ENCODE data around the gene VWA5B2.

VWA5B2 gene

DNA sequence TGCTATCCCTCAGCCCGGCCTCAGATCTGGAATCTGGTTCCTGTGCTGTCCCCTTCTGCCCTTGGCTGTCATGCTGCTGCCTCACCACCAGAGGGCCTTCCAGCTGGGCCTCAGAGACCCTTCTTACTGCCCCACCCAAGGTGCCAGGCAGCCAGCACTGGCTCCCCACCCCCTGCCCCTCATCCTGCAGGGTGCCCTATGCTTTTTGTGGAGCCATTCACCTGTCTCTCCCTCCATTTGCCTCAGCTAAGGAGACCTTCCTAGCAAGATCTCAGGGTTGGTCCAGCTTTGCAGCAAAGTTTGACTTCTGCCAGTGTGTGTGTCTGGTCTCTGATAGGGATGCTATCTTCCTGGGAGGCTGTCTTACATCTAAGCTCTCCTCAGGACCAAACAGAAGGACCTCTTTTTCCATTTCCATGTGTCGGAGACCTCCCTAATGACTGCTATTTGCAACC is 1.9 kb upstream of the VWA5B2 start:
- no peak for DNase-seq (ENCODE audit: low read depth)

- no peak for DNase-seq (ENCODE audit: low read depth)
Observed at GRCh38 chr3:184228376-184229137, 828 bp upstream of the VWA5B2 start.

DNA sequence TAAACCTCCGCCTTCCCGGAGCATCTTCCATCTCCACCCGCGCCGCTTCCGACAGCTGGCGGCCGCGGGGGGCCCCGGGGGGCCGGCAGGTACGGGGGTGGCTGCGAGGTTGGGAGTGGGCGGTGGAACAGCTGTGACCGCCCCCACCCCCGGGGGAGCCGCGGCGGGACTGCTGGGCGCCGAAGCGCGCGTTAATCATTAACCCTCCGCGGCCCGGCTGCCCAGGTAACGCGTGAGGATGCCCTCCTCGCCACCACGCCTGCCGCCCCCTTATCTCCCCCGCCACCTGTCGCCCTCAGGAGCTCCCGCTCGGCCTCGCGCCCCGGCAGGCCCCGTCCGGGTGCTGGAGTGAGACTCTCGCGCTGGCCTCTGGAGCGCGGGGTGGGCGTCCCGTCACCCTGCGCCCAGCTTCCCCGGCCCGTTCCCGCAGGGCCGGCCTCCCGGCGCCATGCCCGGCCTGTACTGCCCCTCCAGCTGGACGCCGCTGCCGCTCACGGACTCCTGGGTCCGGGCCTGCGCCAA is 757 bp downstream of the VWA5B2 start:
- DNase-seq (ENCODE audit: low read depth): no peak

DNA sequence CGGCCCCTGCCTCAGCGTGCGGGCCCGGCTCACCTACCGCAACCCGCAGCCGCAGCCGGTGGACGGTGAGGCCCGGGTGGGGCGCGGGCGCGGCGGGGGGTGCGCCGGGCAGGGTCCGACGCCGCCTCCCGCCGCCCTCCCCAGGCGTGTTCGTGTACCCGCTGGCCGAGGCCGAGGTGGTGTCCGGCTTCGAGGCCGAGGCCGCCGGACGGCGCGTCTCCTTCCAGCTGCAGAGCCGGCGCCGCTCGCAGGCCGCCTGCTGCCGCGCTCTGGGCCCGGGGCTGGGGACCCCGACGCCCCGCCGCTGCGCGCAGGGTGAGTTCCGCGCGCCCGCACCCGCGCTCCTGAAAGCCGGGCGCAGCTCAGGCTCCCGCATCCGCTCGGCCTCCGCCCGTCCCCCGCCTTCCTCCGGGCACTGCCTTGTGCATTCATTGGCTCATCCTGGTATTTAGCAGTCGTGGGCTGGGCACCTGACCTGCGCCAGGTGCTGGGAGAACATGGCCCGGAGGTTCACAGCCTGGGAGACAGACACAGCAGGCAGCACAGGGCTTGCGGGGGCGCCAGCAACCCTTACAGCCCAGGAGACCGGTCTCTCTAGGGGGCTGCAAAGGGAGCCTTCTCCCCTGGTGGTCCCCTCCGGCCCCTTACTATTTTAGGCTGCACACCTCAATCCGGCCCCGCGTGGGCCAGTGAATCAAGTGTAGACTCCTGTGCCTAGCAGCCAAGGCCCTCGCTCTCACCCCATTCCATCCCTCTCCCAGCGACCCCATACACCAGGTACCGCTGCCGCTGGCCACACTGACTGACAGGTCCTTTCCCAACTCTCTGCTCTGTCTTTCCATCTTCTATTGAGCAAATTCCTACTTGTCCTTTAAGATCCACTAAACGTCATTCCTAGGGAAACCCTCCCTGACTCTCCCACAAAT is 1.5 kb downstream of the VWA5B2 start:
- no peak for DNase-seq (ENCODE audit: low read depth)

GRCh38 chr3:184231671-184232070 is 2.3 kb downstream of the VWA5B2 start:
- DNase-seq (ENCODE audit: low read depth): no peak

- no peak for DNase-seq (ENCODE audit: low read depth)
Observed at GRCh38 chr3:184233127-184233843, 3.9 kb downstream of the VWA5B2 start.

DNA sequence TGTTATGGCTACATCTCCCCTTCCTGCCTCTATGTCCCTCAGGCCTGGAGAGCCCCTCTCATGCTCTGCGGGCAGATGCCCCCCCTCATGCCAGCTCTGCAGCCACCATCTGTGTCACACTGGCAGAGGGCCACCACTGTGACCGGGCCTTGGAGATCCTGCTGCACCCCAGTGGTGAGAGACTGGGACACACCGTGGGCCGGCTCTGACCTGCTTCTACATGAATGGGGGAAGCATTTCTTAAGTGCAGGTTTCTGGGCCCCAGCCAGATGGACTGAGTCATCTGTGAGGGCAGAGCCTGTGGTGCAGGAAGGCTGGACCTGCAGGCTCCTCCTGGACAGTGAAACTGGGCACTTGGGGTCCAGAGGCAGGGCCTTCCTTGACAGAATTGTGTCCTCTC is 4.8 kb downstream of the VWA5B2 start:
- peak; percentile 52 for DNase-seq (ENCODE audit: low read depth)

GRCh38 chr3:184234671-184235380 is 5.4 kb downstream of the VWA5B2 start:
- no peak for DNase-seq (ENCODE audit: low read depth)

- DNase-seq (ENCODE audit: low read depth): no peak
Observed at GRCh38 chr3:184235381-184236032, 6.1 kb downstream of the VWA5B2 start.

- DNase-seq (ENCODE audit: low read depth): no peak
Observed at GRCh38 chr3:184236033-184236410, 6.6 kb downstream of the VWA5B2 start.

GRCh38 chr3:184236636-184237035 is 7.3 kb downstream of the VWA5B2 start:
- no peak for DNase-seq (ENCODE audit: low read depth)

GRCh38 chr3:184237211-184237610 is 7.8 kb downstream of the VWA5B2 start:
- no peak for DNase-seq (ENCODE audit: low read depth)

- no peak for DNase-seq (ENCODE audit: low read depth)
Observed at GRCh38 chr3:184237807-184238206, 8.4 kb downstream of the VWA5B2 start.

- DNase-seq (ENCODE audit: low read depth): no peak
Observed at GRCh38 chr3:184238246-184238818, 8.9 kb downstream of the VWA5B2 start.

DNA sequence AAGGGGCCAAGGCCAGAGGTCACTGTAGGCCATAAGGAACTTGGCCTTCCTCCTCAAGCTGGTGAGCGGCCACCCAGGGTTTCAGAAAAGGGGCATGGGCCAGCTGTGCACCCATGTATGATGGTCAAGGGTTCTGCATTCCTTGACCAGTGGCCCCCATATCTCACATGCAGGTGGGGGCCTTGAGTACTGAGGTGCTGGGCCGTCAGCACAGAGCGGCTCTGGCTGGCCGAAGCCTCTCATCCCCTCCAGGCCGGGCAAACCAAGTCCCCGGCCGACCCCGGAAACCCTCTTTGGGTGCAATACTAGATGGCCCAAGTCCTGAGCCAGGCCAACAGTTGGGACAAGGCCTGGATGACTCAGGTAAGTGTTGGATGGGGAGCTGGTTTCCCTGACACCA is 9.8 kb downstream of the VWA5B2 start:
- DNase-seq (ENCODE audit: low read depth): no peak

DNA sequence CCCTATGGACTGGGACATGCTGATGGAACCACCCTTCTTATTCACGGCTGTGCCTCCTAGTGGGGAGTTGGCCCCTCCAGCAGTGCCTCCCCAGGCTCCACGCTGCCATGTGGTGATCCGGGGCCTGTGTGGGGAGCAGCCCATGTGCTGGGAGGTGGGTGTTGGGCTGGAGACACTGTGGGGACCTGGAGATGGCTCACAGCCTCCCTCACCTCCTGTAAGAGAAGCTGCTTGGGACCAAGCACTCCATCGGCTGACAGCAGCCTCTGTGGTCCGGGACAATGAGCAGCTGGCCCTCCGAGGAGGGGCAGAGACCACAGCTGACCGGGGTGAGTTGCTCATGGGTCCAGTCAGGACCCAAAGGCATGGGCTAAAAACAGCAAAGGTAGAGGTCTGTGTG is 10.3 kb downstream of the VWA5B2 start:
- DNase-seq (ENCODE audit: low read depth): no peak

DNA sequence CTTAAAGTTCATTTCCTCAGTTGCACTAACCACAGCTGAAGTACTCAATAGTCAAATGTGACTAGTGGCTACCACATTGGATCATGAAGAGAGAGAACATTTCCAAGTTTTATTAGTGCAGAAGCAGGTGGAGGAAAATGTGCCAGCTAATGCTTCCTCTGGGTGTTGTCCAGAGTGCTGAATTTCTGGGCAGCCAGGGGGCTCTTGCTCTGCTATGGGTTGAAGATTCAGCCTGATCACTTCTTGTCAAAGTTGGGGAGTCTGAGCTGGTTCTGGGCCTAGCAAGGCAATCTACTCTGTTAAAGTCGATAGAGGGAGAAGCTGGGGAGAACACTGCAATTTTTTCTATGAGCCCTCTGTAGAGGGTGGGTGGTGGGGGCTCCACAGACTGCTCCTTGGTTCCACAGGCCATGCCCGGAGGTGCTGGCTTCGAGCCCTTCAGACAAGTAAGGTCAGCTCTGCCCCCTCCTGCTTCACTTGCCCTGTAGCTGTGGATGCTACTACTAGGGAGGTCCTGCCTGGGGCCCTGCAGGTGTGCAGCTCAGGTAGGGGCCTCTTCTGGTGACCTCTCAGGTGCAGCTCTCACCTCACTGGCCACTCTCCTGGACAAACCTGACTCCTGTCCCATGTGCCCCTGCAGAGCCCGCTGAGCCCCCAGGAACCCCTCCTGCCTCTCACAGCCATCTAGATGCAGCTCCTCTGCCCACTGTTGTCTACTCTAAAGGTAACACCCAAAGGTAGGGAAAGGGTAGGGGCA is 11.2 kb downstream of the VWA5B2 start:
- DNase-seq (ENCODE audit: low read depth): no peak

DNA sequence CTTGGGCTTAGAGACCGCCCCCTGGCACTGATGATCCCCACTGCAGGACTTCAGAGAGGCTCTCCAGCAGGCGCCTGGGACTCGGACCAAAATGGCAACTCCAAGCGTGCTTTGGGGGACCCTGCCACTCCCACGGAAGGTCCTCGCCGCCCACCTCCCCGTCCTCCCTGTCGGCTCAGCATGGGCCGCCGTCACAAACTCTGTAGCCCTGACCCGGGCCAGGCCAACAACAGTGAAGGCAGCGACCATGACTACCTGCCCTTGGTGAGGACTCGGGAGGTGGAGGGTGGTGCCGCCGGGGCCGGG is 11.7 kb downstream of the VWA5B2 start:
- no peak for DNase-seq (ENCODE audit: low read depth)

DNA sequence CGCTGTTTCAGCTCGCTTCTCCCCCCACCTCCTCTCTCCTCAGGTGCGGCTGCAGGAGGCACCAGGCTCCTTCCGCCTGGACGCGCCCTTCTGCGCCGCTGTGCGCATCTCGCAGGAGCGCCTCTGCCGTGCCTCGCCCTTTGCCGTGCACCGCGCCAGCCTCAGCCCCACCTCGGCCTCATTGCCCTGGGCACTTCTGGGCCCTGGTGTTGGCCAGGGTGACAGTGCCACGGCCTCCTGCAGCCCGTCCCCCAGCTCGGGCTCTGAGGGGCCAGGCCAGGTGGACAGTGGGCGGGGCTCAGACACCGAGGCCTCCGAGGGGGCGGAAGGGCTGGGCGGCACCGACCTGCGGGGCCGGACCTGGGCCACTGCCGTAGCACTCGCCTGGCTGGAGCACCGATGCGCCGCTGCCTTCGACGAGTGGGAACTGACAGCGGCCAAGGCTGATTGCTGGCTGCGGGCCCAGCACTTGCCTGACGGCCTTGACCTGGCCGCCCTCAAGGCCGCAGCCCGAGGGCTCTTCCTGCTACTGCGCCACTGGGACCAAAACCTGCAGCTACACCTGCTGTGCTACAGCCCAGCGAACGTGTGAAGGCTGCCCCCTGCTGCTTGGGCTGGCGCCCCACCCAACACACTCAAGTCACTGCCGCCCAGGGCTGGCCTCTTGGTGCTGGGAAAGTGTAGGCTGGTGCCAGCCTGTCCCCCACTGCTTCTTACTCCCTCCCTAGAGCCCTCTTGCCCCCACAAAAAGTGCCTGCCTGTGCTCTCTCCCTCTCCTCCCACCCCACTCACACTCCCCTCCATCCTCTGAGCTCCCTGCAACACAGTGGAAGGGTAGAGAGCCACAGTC is 12.3 kb downstream of the VWA5B2 start:
- no peak for DNase-seq (ENCODE audit: low read depth)
